SK-N-MC (cell line): ENCODE data around the gene BIRC6.

Experiments used
- EZH2 ChIP-seq: fragments of 200-600 bp; sonication (generic); IDR thresholded peaks from one replicate; pipeline ENCODE4 v1.6.1; 2017; ENCODE audit warnings: antibody characterized with exemption
- FOXP2 ChIP-seq: optimal IDR thresholded peaks from 2 replicates; pipeline ENCODE3; 2011; ENCODE audit warnings: mild to moderate bottlenecking, moderate library complexity; ENCODE audit not compliant: insufficient read depth; ENCODE audit errors: extremely low read length, control extremely low read depth
- POLR2AphosphoS5 ChIP-seq: IDR thresholded peaks from 2 replicates; pipeline ENCODE4 v1.6.1; 2012; ENCODE audit warnings: mild to moderate bottlenecking, low read depth, low read length, borderline replicate concordance

GRCh38 chr2:32464431-32464830, 107.6 kb downstream of the BIRC6 start:
- no peak for TF ChIP-seq EZH2
- TF ChIP-seq POLR2AphosphoS5, result no peak
- no peak for TF ChIP-seq FOXP2
